ENCODE results near the gene MCM9.

Gene MCM9

DNA sequence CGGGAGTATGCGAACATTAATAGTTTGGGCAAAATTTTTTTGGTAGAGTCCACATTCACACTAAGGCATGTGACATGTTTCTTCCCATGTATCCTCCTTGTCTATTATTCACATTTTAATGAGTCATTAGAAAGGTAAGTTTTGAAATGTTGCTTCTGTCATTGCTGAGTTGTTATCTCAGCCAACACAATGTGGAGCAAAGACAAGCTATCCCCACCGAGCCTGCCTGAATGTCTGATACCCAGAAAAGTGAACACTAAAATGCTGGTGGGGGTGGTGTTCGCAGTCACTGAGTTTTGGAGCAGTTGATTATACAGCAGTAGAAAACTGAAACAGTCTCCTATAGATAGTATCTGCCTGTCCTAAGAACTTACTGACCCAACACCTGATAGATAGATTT, 109.3 kb downstream of the MCM9 start:
- TF ChIP-seq, protein P1, sequence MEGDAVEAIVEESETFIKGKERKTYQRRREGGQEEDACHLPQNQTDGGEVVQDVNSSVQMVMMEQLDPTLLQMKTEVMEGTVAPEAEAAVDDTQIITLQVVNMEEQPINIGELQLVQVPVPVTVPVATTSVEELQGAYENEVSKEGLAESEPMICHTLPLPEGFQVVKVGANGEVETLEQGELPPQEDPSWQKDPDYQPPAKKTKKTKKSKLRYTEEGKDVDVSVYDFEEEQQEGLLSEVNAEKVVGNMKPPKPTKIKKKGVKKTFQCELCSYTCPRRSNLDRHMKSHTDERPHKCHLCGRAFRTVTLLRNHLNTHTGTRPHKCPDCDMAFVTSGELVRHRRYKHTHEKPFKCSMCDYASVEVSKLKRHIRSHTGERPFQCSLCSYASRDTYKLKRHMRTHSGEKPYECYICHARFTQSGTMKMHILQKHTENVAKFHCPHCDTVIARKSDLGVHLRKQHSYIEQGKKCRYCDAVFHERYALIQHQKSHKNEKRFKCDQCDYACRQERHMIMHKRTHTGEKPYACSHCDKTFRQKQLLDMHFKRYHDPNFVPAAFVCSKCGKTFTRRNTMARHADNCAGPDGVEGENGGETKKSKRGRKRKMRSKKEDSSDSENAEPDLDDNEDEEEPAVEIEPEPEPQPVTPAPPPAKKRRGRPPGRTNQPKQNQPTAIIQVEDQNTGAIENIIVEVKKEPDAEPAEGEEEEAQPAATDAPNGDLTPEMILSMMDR (conservative IDR thresholded peaks at IDR 0.05) = no peak
- H3K27ac ChIP-seq = no peak overlapping the region

GRCh38 chr6:118815495-118815894, 119.5 kb downstream of the MCM9 start:
- no peak overlapping the region for H3K27ac ChIP-seq
- TF ChIP-seq, protein P1 (conservative IDR thresholded peaks at IDR 0.05) = no peak

DNA sequence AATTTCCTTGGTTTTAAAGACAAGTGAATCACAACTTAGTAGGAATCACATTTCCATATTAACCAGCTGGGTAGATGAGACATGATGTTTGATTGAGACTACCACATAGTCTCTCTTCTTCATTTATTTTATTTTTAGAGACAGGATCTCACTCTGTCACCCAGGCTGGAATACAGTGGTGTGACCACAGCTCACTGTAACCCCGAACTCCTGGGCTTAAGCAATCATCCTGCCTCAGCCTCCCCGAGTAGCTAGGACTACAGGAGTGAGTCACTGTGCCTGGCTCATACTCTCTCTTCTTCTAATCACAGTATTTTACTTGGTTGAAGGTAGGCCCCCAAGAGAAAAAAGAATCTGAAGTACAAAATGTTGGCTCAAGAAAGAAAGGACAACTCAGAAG, 121.2 kb downstream of the MCM9 start:
- no peak overlapping the region for H3K27ac ChIP-seq
- TF ChIP-seq, protein P1 (conservative IDR thresholded peaks at IDR 0.05) = no peak

- TF ChIP-seq, protein P1 (conservative IDR thresholded peaks at IDR 0.05) = no peak
- H3K27ac ChIP-seq = no peak overlapping the region
Measured at GRCh38 chr6:118812970-118813369, 122.0 kb downstream of the MCM9 start.

DNA sequence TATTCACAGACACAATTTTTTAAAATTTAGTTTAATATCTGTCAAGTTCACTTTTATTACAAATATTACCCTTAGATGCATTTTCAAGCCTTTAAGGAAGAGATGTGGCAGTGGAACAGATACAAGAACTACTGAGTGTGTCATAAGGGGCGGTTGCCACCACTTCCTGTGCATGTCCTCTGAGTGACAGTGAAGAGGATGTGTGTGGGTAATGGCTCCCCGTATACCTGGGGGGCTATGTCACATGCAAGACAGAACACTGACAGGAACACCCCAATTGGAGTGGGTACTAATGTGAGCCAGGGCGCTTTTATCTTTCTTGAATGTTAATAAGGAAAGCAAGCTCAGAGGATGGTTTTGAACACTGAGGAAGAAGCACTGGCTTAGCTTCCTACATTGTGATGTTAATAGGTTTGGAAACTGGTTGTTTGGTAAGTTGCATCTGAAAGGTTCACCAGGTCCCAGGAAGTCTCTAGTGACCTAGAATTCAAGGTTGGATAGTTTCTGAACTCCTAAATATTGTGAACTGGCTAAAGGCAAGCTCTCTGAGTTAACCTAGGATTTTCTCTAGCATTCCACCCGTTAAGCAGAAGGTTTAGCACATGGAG, 124.4 kb downstream of the MCM9 start:
- no peak overlapping the region for H3K27ac ChIP-seq
- TF ChIP-seq, protein P1 (conservative IDR thresholded peaks at IDR 0.05) = no peak

- TF ChIP-seq, protein P1 (conservative IDR thresholded peaks at IDR 0.05) = no peak
- H3K27ac ChIP-seq = no peak overlapping the region
Measured at GRCh38 chr6:118808793-118809638, 125.9 kb downstream of the MCM9 start.

DNA sequence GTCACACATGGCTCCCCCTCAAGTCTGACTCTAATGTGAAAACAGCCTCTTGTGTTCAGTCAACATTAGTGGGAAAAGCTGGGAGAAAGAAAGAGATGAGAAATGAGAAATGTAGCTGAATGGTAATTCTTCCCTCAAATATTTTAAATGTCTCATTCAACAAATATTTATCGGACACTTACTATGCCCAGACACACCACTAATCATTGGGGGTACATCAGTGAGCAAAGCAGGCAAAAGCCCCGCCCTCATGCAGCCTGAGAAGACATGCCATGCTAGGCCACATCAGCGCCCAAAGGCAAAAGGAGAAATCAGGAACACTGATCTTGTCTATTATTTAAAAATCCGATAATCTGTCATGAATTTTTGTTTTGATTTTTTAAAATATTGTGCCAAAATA, 130.9 kb downstream of the MCM9 start:
- TF ChIP-seq, protein P1 (conservative IDR thresholded peaks at IDR 0.05) = no peak

More for the DNA sequence above, 130.9 kb downstream of the MCM9 start:
- no peak overlapping the region for H3K27ac ChIP-seq

Data from VCaP (cell line).